ENCODE data around the gene PDE6A.

GRCh38 chr5:149935431-149935901, 9.1 kb downstream of the PDE6A start:
- TF ChIP-seq MAX (CRISPR knock-in tag; IDR thresholded peaks at IDR 0.05) (no peak), ZNF416 (CRISPR knock-in tag; IDR thresholded peaks at IDR 0.05) (no peak), ZNF671 (CRISPR knock-in tag; IDR thresholded peaks at IDR 0.05) (no peak), CTCF (IDR thresholded peaks at IDR 0.05) (no peak), ZBTB43 (CRISPR knock-in tag; IDR thresholded peaks at IDR 0.05) (no peak), NFYB (CRISPR knock-in tag; conservative IDR thresholded peaks at IDR 0.05; ENCODE audit: low read depth) (no peak), ELF4 (CRISPR knock-in tag; IDR thresholded peaks at IDR 0.05; ENCODE audit: low read depth) (no peak), CREM (CRISPR knock-in tag; IDR thresholded peaks at IDR 0.05) (no peak), HMGXB4 (CRISPR knock-in tag; IDR thresholded peaks at IDR 0.05) (no peak), ZNF263 (CRISPR knock-in tag; IDR thresholded peaks at IDR 0.05; ENCODE audit: low read depth) (no peak), NR1H2 (CRISPR knock-in tag; IDR thresholded peaks at IDR 0.05) (no peak), NFATC4 (CRISPR knock-in tag; IDR thresholded peaks at IDR 0.05) (no peak), TP53 (CRISPR knock-in tag; IDR thresholded peaks at IDR 0.05) (no peak), STAT6 (CRISPR knock-in tag; conservative IDR thresholded peaks at IDR 0.05; ENCODE audit: low read depth) (no peak)

All from WTC11 (cell line).